H1 (cell line): ENCODE results near the gene MRPL27. TPM values are rescaled to one million over a fixed set of nuclear protein-coding genes. Genes with fewer than 3 reads are reported as not detected.

Experiments
- CTCF ChIA-PET: fragments of 300-600 bp; sonication (Branson Sonifier 250); formaldehyde crosslinking; loops from one replicate; lab custom pipeline; 2021; ENCODE audit not compliant: partially characterized antibody; lab: Charles Lee
- POLR2A ChIA-PET: fragments of 300-600 bp; sonication (Branson Sonifier 250); formaldehyde crosslinking; loops from one replicate; lab custom pipeline; 2021; ENCODE audit warnings: inconsistent platforms; ENCODE audit not compliant: partially characterized antibody; lab: Charles Lee
- DNase-seq, 2 experiments: peaks; one replicate each; pipeline versions ENCODE4 v3.0.0 to v3.0.0-alpha.2; 2010 to 2022; ENCODE audit warnings: low spot score in 2 of 2, low read depth in 1 of 2, mixed read lengths in 1 of 2
- FAIRE-seq: peaks from 2 replicates; lab custom pipeline; 2011; peaks lifted over from hg19 to GRCh38; lab: Jason Lieb, UNC
- H2AFZ ChIP-seq: 2 replicates; pipeline ENCODE4 v1.8.1; 2012; ENCODE audit warnings: low read length, inconsistent platforms
- H2AK5ac ChIP-seq: 2 replicates; pipeline ENCODE4 v1.6.1; 2013; ENCODE audit warnings: low read depth, low read length
- H2BK120ac ChIP-seq: replicated peaks from 2 replicates; pipeline ENCODE3; 2013; ENCODE audit warnings: low read depth, low read length, inconsistent platforms
- H2BK12ac ChIP-seq: 2 replicates; pipeline ENCODE4 v1.6.1; 2013; ENCODE audit warnings: low read depth, low read length
- H2BK15ac ChIP-seq: 2 replicates; pipeline ENCODE4 v1.6.1; 2013; ENCODE audit warnings: low read length
- H2BK20ac ChIP-seq: 2 replicates; pipeline ENCODE4 v1.6.1; 2013; ENCODE audit warnings: low read length
- H2BK5ac ChIP-seq: 2 replicates; pipeline ENCODE4 v1.6.1; 2013; ENCODE audit warnings: low read depth, low read length
- H3K14ac ChIP-seq: 2 replicates; pipeline ENCODE4 v1.6.1; 2013; ENCODE audit warnings: inconsistent platforms; ENCODE audit not compliant: insufficient read length
- H3K18ac ChIP-seq: 2 replicates; pipeline ENCODE4 v1.6.1; 2013; ENCODE audit warnings: low read length; ENCODE audit errors: extremely low read depth
- H3K23ac ChIP-seq: 2 replicates; pipeline ENCODE4 v1.6.1; 2013; ENCODE audit warnings: inconsistent platforms; ENCODE audit not compliant: insufficient read length
- H3K23me2 ChIP-seq: 2 replicates; pipeline ENCODE4 v1.6.1; 2013; ENCODE audit warnings: low read depth, low read length
- H3K27ac ChIP-seq: 2 replicates; pipeline ENCODE4 v1.6.1; 2011; ENCODE audit warnings: low read depth, low read length, inconsistent platforms
- H3K27me3 ChIP-seq, 4 experiments: replicated peaks in 1 of 4; 1 replicate in 1 of 4; 2 replicates in 3 of 4; pipeline versions ENCODE4 v1.6.1 to v1.8.1; 2011 to 2013; ENCODE audit warnings: low read length in 3 of 4, mild to moderate bottlenecking in 3 of 4, inconsistent platforms in 2 of 4, mixed read lengths in 2 of 4, moderate library complexity in 1 of 4; ENCODE audit not compliant: control insufficient read depth in 3 of 4, insufficient read depth in 3 of 4; ENCODE audit errors: extremely low read depth in 1 of 4
- H3K36me3 ChIP-seq, 4 experiments: 2 replicates each; pipeline versions ENCODE4 v1.6.1 to v1.8.1; 2011 to 2013; ENCODE audit warnings: mild to moderate bottlenecking in 4 of 4, low read length in 3 of 4, moderate library complexity in 2 of 4, control low read depth in 1 of 4, inconsistent platforms in 1 of 4; ENCODE audit not compliant: insufficient read depth in 4 of 4, control insufficient read depth in 2 of 4
- H3K4ac ChIP-seq: replicated peaks from 2 replicates; pipeline ENCODE3; 2013; ENCODE audit warnings: low read length, low read depth, mixed read lengths, inconsistent platforms; ENCODE audit not compliant: insufficient read length
- H3K4me1 ChIP-seq, 4 experiments: replicated peaks in 1 of 4; 1 replicate in 1 of 4; 2 replicates in 3 of 4; pipeline versions ENCODE4 v1.6.1 to v1.8.1; 2011 to 2013; ENCODE audit warnings: low read length in 3 of 4, inconsistent platforms in 2 of 4, mixed read lengths in 1 of 4; ENCODE audit not compliant: insufficient read depth in 4 of 4, control insufficient read depth in 3 of 4
- H3K4me2 ChIP-seq, 2 experiments: 2 replicates each; pipeline versions ENCODE4 v1.6.1 to v1.8.1; 2011 to 2013; ENCODE audit warnings: low read depth in 2 of 2, low read length in 2 of 2, control low read depth in 1 of 2, inconsistent platforms in 1 of 2, mild to moderate bottlenecking in 1 of 2; ENCODE audit not compliant: insufficient read depth in 1 of 2
- H3K4me3 ChIP-seq, 4 experiments: fragments of 200-600, 300-600 bp in 1 of 4; sonication (generic), shearing (Covaris generic), sonication (Bioruptor Twin) in 1 of 4; 2 replicates each; pipeline versions ENCODE4 v1.5.1 to v1.8.1; 2011 to 2016; ENCODE audit warnings: low read length in 4 of 4, low read depth in 3 of 4, control low read depth in 2 of 4, inconsistent platforms in 2 of 4, mild to moderate bottlenecking in 2 of 4, mixed read lengths in 1 of 4, moderate library complexity in 1 of 4; ENCODE audit not compliant: insufficient read depth in 2 of 4; ENCODE audit errors: extremely low read depth in 1 of 4
- H3K56ac ChIP-seq: replicated peaks from 2 replicates; pipeline ENCODE3; 2013; ENCODE audit warnings: low read depth, mild to moderate bottlenecking, mixed read lengths, low read length, inconsistent platforms; ENCODE audit not compliant: insufficient read length
- H3K79me1 ChIP-seq: 2 replicates; pipeline ENCODE4 v1.6.1; 2013; ENCODE audit warnings: low read depth, low read length, control low read depth
- H3K79me2 ChIP-seq, 2 experiments: 2 replicates each; pipeline versions ENCODE4 v1.6.1 to v1.8.1; 2012 to 2013; ENCODE audit warnings: low read length in 2 of 2, mild to moderate bottlenecking in 2 of 2, inconsistent platforms in 1 of 2; ENCODE audit not compliant: insufficient read depth in 2 of 2, control insufficient read depth in 1 of 2
- H3K9ac ChIP-seq, 4 experiments: replicated peaks in 1 of 4; 1 replicate in 1 of 4; 2 replicates in 3 of 4; pipeline versions ENCODE4 v1.6.1 to v1.8.1; 2011 to 2013; ENCODE audit warnings: low read depth in 3 of 4, low read length in 3 of 4, control low read depth in 2 of 4, mild to moderate bottlenecking in 2 of 4, moderate library complexity in 2 of 4, inconsistent platforms in 1 of 4; ENCODE audit errors: extremely low read depth in 1 of 4
- H3K9me3 ChIP-seq, 2 experiments: 2 replicates each; pipeline versions ENCODE4 v1.6.1 to v1.8.1; 2012 to 2013; ENCODE audit warnings: mild to moderate bottlenecking in 2 of 2, moderate library complexity in 2 of 2, control low read depth in 1 of 2, inconsistent platforms in 1 of 2, low read depth in 1 of 2, low read length in 1 of 2, mixed read lengths in 1 of 2; ENCODE audit not compliant: insufficient read depth in 2 of 2
- H4K20me1 ChIP-seq, 2 experiments: replicated peaks in 1 of 2; 2 replicates each; pipeline versions ENCODE3 to v1.8.1; 2011 to 2013; ENCODE audit warnings: inconsistent platforms in 2 of 2, low read length in 2 of 2, mild to moderate bottlenecking in 1 of 2; ENCODE audit not compliant: insufficient read depth in 2 of 2, control insufficient read depth in 1 of 2
- H4K5ac ChIP-seq: 2 replicates; pipeline ENCODE4 v1.6.1; 2013; ENCODE audit warnings: low read length, low read depth, mixed read lengths, inconsistent platforms; ENCODE audit not compliant: insufficient read length
- H4K8ac ChIP-seq: 2 replicates; pipeline ENCODE4 v1.8.0; 2013; ENCODE audit warnings: mild to moderate bottlenecking, moderate library complexity, low read length, inconsistent platforms; ENCODE audit not compliant: insufficient read depth; ENCODE audit errors: extremely low read depth
- H4K91ac ChIP-seq: replicated peaks from 2 replicates; pipeline ENCODE3; 2013; ENCODE audit warnings: low read length, mixed read lengths, inconsistent platforms; ENCODE audit not compliant: insufficient read length
- TCF12 ChIP-seq: IDR thresholded peaks from 2 replicates; pipeline ENCODE4 v1.6.1; 2011; ENCODE audit warnings: low read depth, mild to moderate bottlenecking, low read length
- WGBS, 2 experiments: shearing (Covaris generic) in 1 of 2; methylation state at CpG; one replicate each; pipeline versions ENCODE4 v1.1.6 to v1.1.7; 2013 to 2015; ENCODE audit warnings: low lambda C conversion rate in 2 of 2, mixed read lengths in 2 of 2, inconsistent platforms in 1 of 2, low coverage in 1 of 2, missing lambda C conversion rate in 1 of 2; ENCODE audit not compliant: insufficient replicate concordance in 2 of 2, insufficient coverage in 1 of 2, insufficient read length in 1 of 2; ENCODE audit errors: extremely low coverage in 1 of 2, missing lambda C conversion rate in 1 of 2; 5-methylcytosine and 5-hydroxymethylcytosine counted together
- polyA plus RNA-seq, 7 experiments: library from polyadenylated mRNA; depleted of rRNA in 3 of 7; stranded (reverse) in 5 of 7; unstranded in 2 of 7; fragments of >200 nt in 5 of 7; fragments of 200-250 nt in 2 of 7; gene quantifications; 1 replicate in 5 of 7; 2 replicates in 1 of 7; 4 replicates in 1 of 7; pipeline versions ENCODE4 v1.2.1 to v1.2.3, GENCODE V29; 2011 to 2013; ENCODE audit warnings: missing spikeins in 2 of 7, mixed read lengths in 2 of 7
- total RNA-seq: library from RNA; stranded (reverse); fragmentation: NEBNext Ultra II Directional; extraction: Animal tissue kit (Norgen Biotek cat#: 25700); gene quantifications from 2 replicates; pipeline ENCODE4 v1.2.1, GENCODE V29; 2021

MRPL27 gene
- total and polyA plus RNA-seq, 2 of the 8 experiments (the other 6 are each of a cell fraction or from before 2014, with no cell fraction given) = 75.6 to 135 TPM

DNA sequence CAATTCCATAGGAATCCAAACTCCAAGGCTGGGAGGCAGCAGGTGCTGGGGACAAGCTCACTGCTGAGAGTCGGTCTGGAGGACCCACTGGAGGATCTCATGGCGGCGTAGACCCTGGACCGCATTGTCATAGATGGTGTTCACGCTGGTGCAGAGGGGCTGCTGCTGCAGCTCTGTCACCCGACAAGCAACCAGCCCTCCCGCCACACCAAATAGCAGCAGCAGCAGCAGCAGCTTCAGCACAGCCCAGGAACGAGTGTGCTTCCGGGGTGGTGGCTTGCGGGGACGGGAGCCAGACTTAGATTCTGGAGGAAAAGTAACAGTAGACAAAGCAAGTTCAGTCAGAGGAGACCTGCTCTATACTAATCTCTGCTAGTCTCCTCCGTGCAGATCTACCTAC, 9.9 kb upstream of the MRPL27 start:
- Histone ChIP-seq H4K5ac (no peak overlapping the region), H3K9ac (no peak overlapping the region), H2AFZ (no peak overlapping the region), H3K56ac (no peak overlapping the region), H3K79me2 (no peaks in the 10 kb centered on the region), H3K14ac (no peak overlapping the region), H3K79me1 (no peaks in the 10 kb centered on the region), H2BK5ac (no peak overlapping the region), H3K36me3 (peaks cover 31 to 85% (median 62%) of the 10 kb centered on the region in 4 experiments), H2BK15ac (no peak overlapping the region), H3K4ac (no peak overlapping the region), H2AK5ac (no peak overlapping the region), H4K91ac (no peak overlapping the region), H3K27me3 (no peaks in the 10 kb centered on the region), H2BK120ac (no peak overlapping the region), H2BK12ac (no peak overlapping the region), H3K23me2 (no peaks in the 10 kb centered on the region), H3K9me3 (no peaks in the 10 kb centered on the region), H4K20me1 (peaks cover 0 to 2% of the 10 kb centered on the region in 2 experiments), H3K23ac (no peak overlapping the region), H3K4me3 (no peak overlapping the region), H3K4me2 (no peak overlapping the region), H2BK20ac (no peak overlapping the region), H3K4me1 (no peaks in the 10 kb centered on the region), H4K8ac (no peak overlapping the region), H3K18ac (no peak overlapping the region), H3K27ac (no peak overlapping the region)
- no peak for TF ChIP-seq TCF12
- no peak for FAIRE-seq
- CTCF ChIA-PET = interaction anchor here (4.3 to 7.0 kb wide), 3 partner anchors 8 to 19 kb away, joined by 29 to 51 read pairs (median 30); partner anchors contain the start of gene LRRC59
- POLR2A ChIA-PET = interaction anchor here (1.1 to 27.4 kb wide), 3 partner anchors 10 to 16 kb away, joined by 5 to 313 read pairs (median 23); partner anchors contain the start of genes EME1, LRRC59 and MRPL27
- DNase-seq = no peak
- WGBS, 2 experiments = 93% methylated on average over 12 of the region's 12 CpGs; no CpG with 5 or more reads in 1 of the 2 experiments
